HG02981 (cell line): ENCODE results near the gene COL18A1.

Experiments
- ATAC-seq: cut with Tn5 transposase; IDR thresholded peaks from one replicate; pipeline ENCODE4 v1.9.1; 2021; ENCODE audit warnings: mild to moderate bottlenecking, moderate library complexity; ENCODE audit not compliant: unreplicated experiment

COL18A1 gene

DNA sequence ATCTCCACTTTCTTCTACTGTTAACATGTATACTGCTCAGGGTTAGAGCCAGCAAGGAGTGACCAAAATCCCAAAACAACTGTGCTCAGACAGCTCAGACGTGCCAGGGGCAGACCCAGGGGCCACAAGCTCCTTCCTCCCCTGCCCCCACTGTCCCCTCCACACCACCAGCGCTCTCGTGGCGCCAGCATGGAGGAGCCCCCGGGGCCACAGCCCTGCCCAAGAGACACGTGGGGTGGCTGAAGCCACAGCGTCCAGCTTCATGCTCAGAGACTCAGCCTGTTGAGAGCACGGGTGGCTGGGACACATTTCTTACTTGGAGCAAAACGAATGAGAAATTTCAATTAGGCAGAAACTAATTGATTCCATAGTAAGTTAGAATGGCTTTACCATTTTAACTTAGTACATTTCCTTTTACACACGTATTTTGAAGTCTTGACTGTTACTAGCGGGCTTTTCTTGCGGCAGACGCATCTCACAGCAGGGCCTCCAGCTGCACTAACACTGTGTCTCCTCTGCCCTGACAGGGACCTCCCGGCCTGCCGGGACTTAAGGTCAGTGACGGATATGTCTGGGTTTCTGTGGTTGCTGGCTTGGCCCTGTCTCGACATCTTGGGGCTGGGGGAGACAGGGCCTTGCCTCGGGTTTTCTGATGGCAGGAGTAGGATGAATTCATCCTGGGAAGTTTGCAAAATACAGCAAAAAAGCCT, 83.1 kb downstream of the COL18A1 start:
- no peak for ATAC-seq

DNA sequence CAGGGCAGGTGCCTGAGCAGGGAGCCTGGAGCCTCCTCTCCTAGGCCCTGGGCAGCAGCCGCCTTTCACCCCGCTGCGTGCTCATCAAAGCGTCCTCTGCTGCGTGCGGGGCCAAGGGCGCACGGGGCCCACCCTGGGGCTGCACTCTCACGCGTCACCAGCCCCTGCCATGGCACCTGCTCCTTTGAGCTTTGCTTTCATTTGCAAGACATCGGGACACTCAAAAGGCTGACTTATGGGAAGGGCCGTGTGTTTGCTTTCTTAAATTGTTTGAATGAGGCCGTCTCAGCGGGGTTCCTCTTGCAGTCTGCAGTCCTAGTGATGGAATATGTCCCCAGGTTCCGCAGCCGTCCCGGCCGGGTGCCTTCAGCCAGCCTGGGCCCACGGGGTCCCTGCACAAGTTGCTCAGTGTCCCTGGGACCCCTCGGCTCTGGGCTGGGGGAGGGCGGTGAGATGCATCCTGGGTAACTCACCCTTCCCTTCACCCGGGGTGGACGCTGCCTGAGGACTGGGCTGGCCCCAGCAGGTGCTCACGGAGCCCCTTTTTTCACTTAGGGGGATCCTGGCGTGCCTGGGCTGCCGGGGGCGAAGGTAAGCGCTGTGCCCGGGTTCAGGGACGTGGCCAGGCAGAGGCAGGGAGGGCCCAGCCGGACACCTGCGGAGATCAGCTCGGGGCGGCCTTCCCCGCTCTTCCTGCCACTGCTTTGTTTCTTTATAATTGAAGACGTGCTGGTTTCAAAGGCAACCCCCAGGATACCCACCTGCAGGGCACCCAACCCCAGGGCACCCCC, 84.2 kb downstream of the COL18A1 start:
- no peak for ATAC-seq

DNA sequence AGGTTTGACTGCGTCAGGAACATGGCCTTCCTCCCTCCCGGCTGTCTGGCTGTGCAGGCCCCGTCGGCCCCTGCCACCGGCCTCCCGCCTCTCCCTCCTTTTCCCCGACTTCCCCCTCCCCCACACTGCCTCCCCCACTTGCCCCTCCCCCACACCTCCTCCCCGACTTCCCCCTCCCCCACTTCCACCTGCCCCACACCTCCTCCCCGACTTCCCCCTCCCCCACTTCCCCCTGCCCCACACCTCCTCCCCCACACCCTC, 84.7 kb downstream of the COL18A1 start:
- ATAC-seq, result no peak

DNA sequence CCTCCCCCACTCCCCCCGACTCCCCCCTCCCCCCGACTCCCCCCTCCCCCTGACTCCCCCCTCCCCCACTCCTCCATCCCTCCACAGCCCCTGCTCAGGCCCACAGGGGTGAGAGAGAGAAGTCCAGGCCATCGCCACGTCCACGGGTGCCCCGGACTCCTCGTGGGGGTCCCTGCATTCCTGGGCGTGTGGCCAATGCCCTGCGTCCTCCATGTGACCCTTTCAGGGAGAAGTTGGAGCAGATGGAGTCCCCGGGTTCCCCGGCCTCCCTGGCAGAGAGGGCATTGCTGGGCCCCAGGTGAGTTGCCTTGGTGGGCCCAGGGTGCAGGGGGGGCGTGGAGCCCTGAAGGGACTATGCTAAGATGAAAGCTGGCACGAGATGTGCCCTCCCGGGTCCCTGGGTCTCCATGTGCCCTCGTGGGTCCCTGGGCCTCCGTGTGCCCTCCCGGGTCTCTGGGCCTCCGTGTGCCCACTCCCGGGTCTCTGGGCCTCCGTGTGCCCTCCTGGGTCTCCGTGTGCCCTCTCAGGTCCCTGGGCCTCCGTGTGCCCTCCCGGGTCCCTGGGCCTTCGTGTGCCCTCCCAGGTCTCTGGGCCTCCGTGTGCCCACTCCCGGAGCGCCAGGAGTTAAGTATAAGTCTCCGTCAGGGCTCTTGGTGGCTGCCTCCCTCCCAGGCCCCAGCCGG, 85.2 kb downstream of the COL18A1 start:
- no peak for ATAC-seq

DNA sequence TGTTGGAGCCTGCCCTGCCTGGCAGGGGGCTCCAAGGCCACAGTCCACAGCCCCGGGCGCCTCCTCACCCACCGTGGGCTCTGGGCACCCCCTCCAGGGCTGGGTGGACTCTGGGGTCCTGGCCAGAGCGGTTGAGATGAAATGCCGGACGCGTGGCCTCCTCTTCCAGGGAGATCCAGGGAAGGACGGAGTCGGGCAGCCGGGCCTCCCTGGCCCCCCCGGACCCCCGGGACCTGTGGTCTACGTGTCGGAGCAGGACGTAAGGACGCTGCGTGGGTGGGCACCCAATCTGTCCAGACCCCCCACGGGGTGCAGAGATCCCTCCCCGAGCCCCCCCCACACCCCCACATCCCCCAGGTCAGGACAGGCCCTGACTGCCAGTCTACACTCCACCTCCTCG, 86.1 kb downstream of the COL18A1 start:
- no peak for ATAC-seq

DNA sequence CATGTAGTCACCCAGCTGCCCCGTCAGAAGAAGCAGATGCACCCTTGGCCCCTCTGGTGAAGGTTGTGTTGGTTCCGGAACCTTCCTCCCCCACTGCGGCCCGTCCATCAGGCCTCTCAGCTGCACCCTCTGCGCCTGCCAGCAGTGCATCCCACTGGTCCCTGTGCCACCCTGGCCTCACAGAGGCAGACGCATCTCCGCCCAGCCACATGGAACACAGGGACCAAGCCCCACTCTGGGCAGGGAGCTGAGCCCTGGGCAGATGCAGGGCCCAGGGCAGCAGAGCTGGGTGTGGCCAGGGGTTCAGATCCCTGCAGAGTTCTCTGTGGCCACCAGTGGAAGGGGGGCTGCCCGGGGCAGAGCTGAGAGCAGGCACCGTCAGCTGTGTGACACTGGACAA, 86.7 kb downstream of the COL18A1 start:
- no peak for ATAC-seq

DNA sequence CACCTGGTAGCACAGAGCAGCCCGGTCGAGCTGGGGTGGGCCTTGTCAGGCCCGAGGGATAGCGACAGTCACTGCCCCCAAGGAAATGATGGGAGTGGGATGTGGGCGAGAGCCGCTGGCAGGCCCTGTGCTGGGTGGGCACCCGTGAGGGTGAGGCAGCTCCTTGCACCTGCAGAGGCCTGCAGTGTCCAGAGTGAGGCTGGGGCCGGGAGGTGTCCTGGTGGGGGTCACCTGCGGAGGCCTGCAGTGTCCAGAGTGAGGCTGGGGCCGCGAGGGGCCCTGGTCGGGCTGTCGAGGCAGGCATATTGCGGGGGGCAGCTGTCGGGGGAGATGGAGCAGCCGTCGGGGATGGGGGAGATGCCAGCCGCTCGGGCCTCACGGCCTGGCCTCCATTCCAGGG, 87.8 kb downstream of the COL18A1 start:
- ATAC-seq, result no peak

DNA sequence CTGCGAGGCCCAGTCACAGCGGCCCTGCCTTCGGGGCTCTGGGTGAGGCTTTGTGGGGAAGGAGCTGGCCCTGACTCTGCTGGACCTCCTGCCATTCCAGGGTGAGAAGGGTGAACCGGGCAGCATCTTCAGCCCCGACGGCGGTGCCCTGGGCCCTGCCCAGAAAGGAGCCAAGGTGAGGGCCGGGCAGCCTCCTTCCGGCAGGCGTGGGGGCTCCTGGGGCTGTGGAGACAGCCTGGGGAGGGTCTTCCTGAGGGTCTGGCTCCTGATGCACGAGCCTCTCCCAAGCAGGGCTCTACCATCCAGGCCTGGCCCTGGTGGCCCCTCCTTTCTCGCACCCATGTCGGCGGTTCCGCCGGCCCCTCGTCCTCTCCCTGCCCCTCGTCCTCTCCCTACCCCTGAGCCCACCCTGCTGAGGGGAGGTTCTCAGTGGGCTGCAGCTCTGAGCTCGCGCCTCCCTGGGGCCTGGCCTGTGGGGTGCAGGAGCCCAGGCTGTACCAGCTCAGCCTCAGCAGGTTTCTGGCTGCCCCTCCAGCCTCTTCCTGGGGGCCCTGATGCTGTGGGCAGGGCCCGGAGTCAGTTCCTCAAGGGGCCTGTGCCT, 88.5 kb downstream of the COL18A1 start:
- no peak for ATAC-seq

DNA sequence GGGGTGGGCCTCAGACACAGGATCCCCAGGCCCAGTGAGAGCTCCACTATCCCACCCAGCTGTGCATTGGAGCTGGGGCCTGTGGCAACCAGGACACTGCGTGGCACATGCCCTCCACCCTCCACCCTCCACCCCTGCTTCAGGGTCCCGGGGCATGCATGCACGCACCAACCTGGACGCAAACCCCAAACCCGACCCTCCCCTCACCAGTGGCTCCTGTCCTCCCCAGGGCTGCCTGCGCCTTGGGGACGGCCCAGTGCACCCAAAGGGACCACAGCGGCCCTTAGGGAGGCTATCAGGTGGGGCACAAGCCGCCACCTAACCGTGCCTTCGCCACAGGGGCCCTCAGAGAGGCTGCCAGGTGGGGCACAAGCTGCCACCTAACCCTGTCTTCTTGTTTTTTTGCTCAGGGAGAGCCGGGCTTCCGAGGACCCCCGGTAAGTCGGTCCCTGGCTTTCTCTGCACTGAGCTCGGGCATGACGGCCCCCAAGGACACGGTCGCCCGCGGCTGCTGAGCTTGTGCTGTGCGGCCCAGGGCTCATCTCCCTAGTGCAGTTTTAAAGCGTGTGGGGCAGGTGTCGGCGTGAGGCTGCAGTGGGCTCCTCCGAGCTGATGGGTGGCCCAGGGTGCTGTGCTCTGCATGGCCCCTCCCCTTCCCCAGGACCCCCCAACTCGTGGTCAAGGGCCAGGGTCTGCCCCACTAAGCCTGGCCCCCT, 89.3 kb downstream of the COL18A1 start:
- ATAC-seq, result no peak

DNA sequence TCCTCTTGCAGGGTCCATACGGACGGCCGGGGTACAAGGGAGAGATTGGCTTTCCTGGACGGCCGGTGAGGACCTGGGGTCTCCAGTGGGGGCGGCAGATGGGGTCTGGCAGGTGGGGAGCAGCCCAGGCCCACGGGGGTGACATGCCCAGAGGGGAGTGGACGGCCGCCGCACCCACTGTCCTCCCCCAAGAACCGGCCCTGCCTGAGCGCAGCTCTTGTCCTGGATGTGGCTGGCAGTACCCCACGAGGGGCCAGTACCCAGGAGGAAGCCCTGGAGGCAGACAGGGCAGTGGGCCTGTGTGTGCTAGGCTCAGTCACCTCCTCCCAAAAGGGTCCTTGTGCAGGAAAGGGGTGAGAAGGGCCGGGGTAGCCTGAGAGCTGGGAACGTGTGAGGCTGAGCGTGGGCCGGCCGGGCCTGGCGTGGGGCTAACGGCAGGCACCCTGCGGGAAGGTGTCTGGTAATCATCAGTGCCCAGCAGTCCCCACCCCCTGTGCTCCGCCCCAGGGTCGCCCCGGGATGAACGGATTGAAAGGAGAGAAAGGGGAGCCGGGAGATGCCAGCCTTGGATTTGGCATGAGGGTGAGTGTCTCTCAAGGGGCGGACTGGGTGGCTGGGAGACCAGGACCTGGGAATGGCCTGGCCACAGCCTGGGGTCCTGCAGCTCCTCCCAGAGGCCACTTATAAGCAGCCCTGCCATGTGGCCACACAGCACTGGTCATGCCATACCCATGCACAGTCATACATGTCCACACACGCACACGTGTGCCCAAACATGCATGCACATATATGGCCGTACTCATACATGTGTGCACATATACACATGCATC, 90.1 kb downstream of the COL18A1 start:
- no peak for ATAC-seq

DNA sequence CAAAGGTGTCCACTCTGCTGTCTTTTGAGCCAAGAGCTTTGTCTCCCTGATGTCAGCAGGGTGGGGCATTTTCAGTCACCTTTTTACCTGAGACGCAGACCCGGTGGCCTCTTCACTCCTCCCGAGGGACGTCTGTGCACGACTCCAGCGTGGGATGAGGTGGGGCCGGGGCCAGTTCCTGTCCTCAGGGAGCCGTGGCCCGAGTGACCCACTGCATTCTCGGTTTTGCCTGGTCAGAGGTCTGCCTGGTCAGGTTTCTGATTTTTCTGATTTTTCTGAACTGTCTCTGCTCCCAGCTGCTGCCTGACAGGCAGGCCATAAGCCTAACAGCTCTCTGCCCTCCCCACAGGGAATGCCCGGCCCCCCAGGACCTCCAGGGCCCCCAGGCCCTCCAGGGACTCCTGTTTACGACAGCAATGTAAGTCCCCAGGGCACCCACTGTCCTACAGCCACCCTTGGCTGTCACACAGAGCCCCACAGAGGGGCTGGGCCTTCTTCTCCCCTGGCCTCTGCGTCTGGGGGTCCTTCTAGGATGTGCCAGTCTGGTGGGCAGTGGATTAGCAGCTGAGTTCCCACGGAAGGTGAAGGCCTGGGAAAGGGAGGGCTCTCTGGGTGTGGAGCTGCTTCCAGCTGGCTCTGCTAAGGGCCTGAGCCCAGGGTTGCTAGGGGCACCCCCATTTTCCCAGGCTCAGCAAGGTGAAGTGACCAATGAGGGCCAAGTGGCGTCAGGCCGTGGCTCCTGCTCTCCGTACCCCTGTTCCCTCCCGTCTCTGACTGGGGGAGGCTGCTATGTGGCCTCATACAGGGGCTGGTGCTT, 91.4 kb downstream of the COL18A1 start:
- ATAC-seq, result no peak

DNA sequence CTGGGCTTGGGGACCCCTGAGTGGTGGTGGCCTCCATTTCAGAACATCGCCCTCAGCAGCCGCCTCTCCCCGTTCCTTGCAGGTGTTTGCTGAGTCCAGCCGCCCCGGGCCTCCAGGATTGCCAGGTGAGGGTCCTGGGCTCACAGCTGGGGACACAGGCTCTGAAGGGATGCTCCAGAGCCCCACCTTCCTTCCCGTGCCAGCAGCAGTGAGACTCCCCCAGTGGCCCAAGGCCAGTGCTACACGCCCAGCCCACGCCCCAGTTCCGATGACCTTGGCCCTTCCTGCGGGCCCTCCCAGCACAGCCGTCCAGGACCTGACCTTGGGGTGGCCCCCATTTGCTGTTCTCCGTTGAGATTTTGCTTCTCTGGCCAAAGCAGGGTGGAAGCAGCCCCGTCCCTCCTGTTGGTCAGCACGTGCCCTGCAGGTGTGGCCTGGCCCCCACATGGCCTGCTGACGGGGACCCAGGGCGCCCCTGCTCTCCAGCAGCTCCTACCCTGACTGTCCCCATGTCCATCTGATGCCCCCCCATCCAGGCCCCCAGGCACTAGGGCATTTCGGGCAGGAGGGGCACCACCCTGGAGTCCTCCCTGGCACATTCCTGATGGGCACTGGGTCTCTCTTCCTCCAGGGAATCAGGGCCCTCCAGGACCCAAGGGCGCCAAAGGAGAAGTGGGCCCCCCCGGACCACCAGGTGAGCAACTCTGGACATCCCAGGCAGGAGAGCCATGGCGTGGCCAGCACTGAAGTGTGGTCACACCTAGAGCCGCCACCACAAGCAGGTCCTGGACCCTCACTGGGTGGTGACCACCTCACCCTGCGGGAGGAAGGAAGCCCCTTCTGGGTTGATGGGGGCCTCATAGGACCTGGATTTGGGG, 92.2 kb downstream of the COL18A1 start:
- ATAC-seq, result no peak

DNA sequence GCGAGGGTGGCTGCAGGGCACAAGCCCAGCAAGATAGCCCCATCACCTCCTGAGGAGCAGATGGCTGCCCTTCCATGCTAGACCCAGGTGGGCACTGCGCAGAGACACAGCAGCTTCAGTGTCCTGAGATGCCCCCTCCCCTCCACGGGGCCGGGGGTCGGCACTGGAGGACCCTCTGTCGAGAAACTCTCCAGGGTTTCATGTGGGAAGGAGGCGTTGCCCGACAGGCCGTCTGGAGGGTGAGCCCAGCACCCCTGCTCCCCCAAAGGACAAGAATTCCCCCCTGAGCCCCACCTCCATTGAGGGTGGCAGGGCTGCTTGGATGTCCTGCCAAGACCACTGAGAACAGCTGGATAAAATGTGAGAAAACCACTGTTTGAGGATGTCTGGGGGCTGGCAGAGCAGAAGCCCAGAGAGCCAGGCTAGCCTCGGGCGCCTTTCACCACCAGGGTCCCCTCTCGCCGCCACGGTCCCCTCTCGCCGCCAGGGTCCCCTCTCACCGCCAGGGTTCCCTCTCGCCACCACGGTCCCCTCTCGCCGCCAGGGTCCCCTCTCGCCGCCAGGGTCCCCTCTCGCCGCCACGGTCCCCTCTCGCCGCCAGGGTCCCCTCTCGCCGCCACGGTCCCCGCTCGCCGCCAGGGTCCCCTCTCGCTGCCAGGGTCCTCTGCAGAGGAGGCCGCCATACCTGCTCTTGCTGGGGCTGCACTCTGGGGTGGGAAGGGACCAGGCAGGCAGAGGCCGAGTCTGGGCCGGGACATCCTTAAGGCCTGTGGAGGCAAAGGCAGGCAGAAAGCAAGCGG, 93.1 kb downstream of the COL18A1 start:
- ATAC-seq, result no peak

DNA sequence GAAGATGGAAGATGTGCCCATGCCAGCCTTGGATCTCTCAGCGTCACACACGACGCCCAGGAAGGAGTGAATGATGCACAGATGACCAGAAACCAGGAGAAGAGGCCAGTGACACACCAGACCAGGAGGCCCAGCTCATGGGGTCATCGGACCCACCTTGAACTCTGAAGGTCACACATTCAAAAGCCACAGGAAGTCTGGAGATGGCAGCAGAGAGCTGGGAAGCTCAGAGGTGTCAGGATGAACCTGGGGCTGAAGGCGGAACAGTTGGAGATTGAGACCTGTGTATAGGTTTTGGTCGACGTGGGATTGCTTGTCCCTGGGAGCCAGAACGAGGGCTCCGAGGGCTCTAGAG, 93.7 kb downstream of the COL18A1 start:
- no peak for ATAC-seq

DNA sequence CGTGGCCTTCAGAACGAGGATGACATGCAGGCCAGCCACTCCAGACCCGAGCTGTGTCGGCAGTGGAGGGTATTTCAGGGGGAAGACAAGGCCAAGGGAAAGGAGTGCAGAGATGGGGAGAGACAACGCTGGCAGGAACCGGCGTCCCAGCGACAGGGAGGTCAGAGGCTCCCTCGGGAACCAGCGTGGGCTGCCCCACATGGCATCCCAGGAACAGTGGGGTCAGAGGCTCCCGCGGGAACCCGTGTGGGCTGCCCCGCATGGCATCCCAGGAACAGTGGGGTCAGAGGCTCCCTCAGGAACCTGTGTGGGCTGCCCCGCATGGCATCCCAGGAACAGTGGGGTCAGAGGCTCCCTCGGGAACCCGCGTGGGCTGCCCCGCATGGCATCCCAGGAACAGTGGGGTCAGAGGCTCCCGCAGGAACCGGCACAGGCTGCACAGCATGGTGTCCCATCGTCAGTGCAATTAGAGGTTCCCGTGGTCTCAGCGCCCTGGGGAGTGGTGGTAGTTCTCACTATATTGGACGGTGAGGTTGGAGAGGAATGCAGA, 94.3 kb downstream of the COL18A1 start:
- no peak for ATAC-seq

DNA sequence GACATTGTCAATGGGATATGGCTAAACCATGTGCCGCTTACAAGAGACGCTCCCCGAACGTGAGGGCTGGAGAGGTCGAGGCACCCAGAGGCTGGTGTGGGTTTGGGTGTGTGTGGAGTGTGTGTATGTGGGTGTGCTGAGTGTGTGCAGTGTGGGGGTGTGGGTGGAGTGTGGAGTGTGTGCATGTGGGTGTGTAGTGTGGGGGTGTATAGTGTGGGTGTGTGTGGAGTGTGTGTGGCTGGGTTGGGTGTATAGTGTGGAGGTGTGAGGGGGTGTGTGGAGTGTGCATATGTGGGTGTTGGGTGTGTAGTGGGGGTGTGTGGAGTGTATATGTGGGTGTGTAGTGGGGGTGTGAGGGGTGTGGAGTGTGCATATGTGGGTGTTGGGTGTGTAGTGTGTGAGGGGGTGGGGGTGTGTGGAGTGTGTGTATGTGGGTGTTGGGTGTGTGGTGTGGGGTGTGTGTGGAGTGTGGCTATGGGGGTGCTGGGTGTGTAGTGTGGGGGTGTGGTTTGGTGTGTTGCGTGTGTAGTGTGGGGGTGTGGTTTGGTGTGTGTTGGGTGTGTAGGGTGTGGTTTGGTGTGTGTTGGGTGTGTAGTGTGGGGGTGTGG, 95.1 kb downstream of the COL18A1 start:
- ATAC-seq, result no peak
